NCI-H460 (cell line): ENCODE results near the gene MRPL44. TPM values are rescaled to one million over a fixed set of nuclear protein-coding genes. Genes with fewer than 3 reads are reported as not detected.
"Not testable (repeated sequence)": the region's sequence is repeated elsewhere in the genome, so short reads cannot be mapped to it uniquely, and the experiment has no call there.

Experiments used
- DNase-seq: peaks from one replicate; pipeline ENCODE4 v3.0.0-alpha.2; 2016; ENCODE audit warnings: low read depth; ENCODE audit errors: extremely low read depth
- total RNA-seq: library from RNA; depleted of rRNA; stranded (reverse); fragments of >200 nt; shearing (Covaris generic); gene quantifications from 2 replicates; pipeline ENCODE4 v1.2.3, GENCODE V29; 2014

MRPL44 gene
- total RNA-seq, 1 experiment from 2014 or later: 62.1 TPM

- no peak for DNase-seq
These were observed 21.7 kb upstream of the MRPL44 start for GRCh38 chr2:223935459-223936125.

GRCh38 chr2:223936862-223937326 is 20.4 kb upstream of the MRPL44 start:
- DNase-seq: no peak

GRCh38 chr2:223937535-223937934 is 19.7 kb upstream of the MRPL44 start:
- DNase-seq: no peak

- DNase-seq: not testable (repeated sequence)
These were observed 17.8 kb upstream of the MRPL44 start for GRCh38 chr2:223939438-223939837.

GRCh38 chr2:223941579-223942277 is 15.5 kb upstream of the MRPL44 start:
- DNase-seq: no peak

- no peak for DNase-seq
These were observed 14.1 kb upstream of the MRPL44 start for GRCh38 chr2:223943135-223943534.

GRCh38 chr2:223943561-223944008 is 13.7 kb upstream of the MRPL44 start:
- no peak for DNase-seq

GRCh38 chr2:223944166-223944702 is 13.0 kb upstream of the MRPL44 start:
- no peak for DNase-seq

GRCh38 chr2:223944703-223945531 is 12.3 kb upstream of the MRPL44 start, which contains the start of gene WDFY1:
Gene WDFY1 (minus strand): TSS chr2:223945335. CDS start chr2:223945284, 51 bp downstream.
- DNase-seq: peak; percentile 82

- no peak for DNase-seq
These were observed 11.5 kb upstream of the MRPL44 start for GRCh38 chr2:223945755-223946154.

- no peak for DNase-seq
These were observed 9.5 kb upstream of the MRPL44 start for GRCh38 chr2:223947711-223948205.

GRCh38 chr2:223949241-223949840 is 7.9 kb upstream of the MRPL44 start:
- DNase-seq: no peak

GRCh38 chr2:223950448-223951347 is 6.6 kb upstream of the MRPL44 start:
- DNase-seq: no peak

- DNase-seq: no peak
These were observed 4.8 kb upstream of the MRPL44 start for GRCh38 chr2:223952280-223952968.

GRCh38 chr2:223954401-223954800 is 2.9 kb upstream of the MRPL44 start:
- no peak for DNase-seq

- DNase-seq: no peak
These were observed 963 bp upstream of the MRPL44 start for GRCh38 chr2:223956300-223956699.

- DNase-seq: no peak
These were observed 2.4 kb downstream of the MRPL44 start for GRCh38 chr2:223959688-223960087.

GRCh38 chr2:223967981-223968380 is 10.7 kb downstream of the MRPL44 start:
- DNase-seq: no peak

- DNase-seq: no peak
These were observed 12.1 kb downstream of the MRPL44 start for GRCh38 chr2:223969315-223969714.
